ENCODE results near the gene STAM.
A peak's percentile ranks its signal among the peaks of the same experiment; 100 is the strongest.

The STAM gene

GRCh38 chr10:17730667-17731066 is 86.7 kb downstream of the STAM start:
- DNase-seq (ENCODE audit: low read depth in 3 of 3): no peak

GRCh38 chr10:17731331-17732020 is 87.5 kb downstream of the STAM start:
- DNase-seq (ENCODE audit: low read depth in 3 of 3): no peak

GRCh38 chr10:17733620-17734019 is 89.7 kb downstream of the STAM start:
- no peak for DNase-seq (ENCODE audit: low read depth in 3 of 3)

- no peak for DNase-seq (ENCODE audit: low read depth in 3 of 3)
These were observed 90.6 kb downstream of the STAM start for GRCh38 chr10:17734432-17735080.

- DNase-seq (ENCODE audit: low read depth in 3 of 3): no peak
These were observed 91.4 kb downstream of the STAM start for GRCh38 chr10:17735166-17735941.

GRCh38 chr10:17736223-17736622 is 92.3 kb downstream of the STAM start:
- no peak for DNase-seq (ENCODE audit: low read depth in 3 of 3)

- DNase-seq (ENCODE audit: low read depth in 3 of 3): no peak
These were observed 93.3 kb downstream of the STAM start for GRCh38 chr10:17737027-17737965.

- no peak for DNase-seq (ENCODE audit: low read depth in 3 of 3)
These were observed 96.7 kb downstream of the STAM start for GRCh38 chr10:17740668-17741067.

- DNase-seq (ENCODE audit: low read depth in 3 of 3): peak; percentile 39 to 66 (median 49)
These were observed 99.0 kb downstream of the STAM start for GRCh38 chr10:17742918-17743317.

- DNase-seq (ENCODE audit: low read depth in 3 of 3): no peak
These were observed 99.5 kb downstream of the STAM start for GRCh38 chr10:17743437-17743836.

GRCh38 chr10:17744341-17744861 is 100.5 kb downstream of the STAM start:
- no peak for DNase-seq (ENCODE audit: low read depth in 3 of 3)

- no peak for DNase-seq (ENCODE audit: low read depth in 3 of 3)
These were observed 104.1 kb downstream of the STAM start for GRCh38 chr10:17747883-17748550.

- DNase-seq (ENCODE audit: low read depth in 3 of 3): no peak
These were observed 105.9 kb downstream of the STAM start for GRCh38 chr10:17749890-17750289.

GRCh38 chr10:17751781-17752445 is 108.0 kb downstream of the STAM start, which contains the start of gene TMEM236:
TSS of gene TMEM236 (plus strand) at chr10:17752201. CDS start at chr10:17752296, 95 bp downstream.
- no peak for DNase-seq (ENCODE audit: low read depth in 3 of 3)

- DNase-seq (ENCODE audit: low read depth in 3 of 3): no peak
These were observed 112.7 kb downstream of the STAM start for GRCh38 chr10:17756557-17757217.

- no peak for DNase-seq (ENCODE audit: low read depth in 3 of 3)
These were observed 114.2 kb downstream of the STAM start for GRCh38 chr10:17758200-17758599.

- DNase-seq (ENCODE audit: low read depth in 3 of 3): no peak
These were observed 114.9 kb downstream of the STAM start for GRCh38 chr10:17758896-17759295.

- no peak for DNase-seq (ENCODE audit: low read depth in 3 of 3)
These were observed 120.2 kb downstream of the STAM start for GRCh38 chr10:17764142-17764541.

GRCh38 chr10:17765602-17766001 is 121.7 kb downstream of the STAM start:
- DNase-seq (ENCODE audit: low read depth in 3 of 3): no peak
